Tracheal epithelial cell (primary cell): ENCODE data around the gene BNC1. TPM values are rescaled to one million over a fixed set of nuclear protein-coding genes. Genes with fewer than 3 reads are reported as not detected.

Experiments used
- total RNA-seq: library from RNA; depleted of rRNA; stranded (reverse); fragments of >200 nt; gene quantifications from 2 replicates; pipeline ENCODE4 v1.2.1, GENCODE V29; 2014

Gene BNC1
- 52.1 and 69.3 TPM in 2 replicates for total RNA-seq

GRCh38 chr15:83284559-83285283, at the start of gene BNC1:
Gene BNC1 (minus strand): TSS chr15:83284664. CDS start chr15:83284628, 36 bp downstream.

GRCh38 chr15:83207660-83208366, 76.7 kb downstream of the BNC1 start, which contains the start of gene HDGFL3:
Gene HDGFL3 (minus strand): TSS chr15:83207823. CDS start chr15:83207414, 409 bp downstream.

Other genes starting within 250 kb of the BNC1 start
- gene BTBD1, start 217.4 kb downstream of the BNC1 start, total RNA-seq = 86.0 and 114 TPM in 2 replicates
- 2.7 and 2.8 TPM in 2 replicates for gene TM6SF1, start 177.0 kb downstream of the BNC1 start, total RNA-seq
- gene HDGFL3, start 76.8 kb downstream of the BNC1 start, total RNA-seq = 52.2 and 52.8 TPM in 2 replicates
- 1.9 and 2.1 TPM in 2 replicates for gene SH3GL3, start 162.7 kb upstream of the BNC1 start, total RNA-seq